Right atrium auricular region (tissue), 2 donors: ENCODE measurements around the gene POR. TPM values are rescaled to one million over a fixed set of nuclear protein-coding genes. Genes with fewer than 3 reads are reported as not detected.
A peak's percentile ranks its signal among the peaks of the same experiment; 100 is the strongest.

Experiments
- DNase-seq: peaks from one replicate; pipeline ENCODE4 v3.0.0-alpha.2; 2019; ENCODE audit warnings: low spot score
- H3K27ac ChIP-seq, 2 donors: fragments of 200-600 bp; sonication (generic); 1 replicate in 1 of 2; 2 replicates in 1 of 2; pipeline ENCODE4 v1.5.1; 2016 to 2019
- H3K27me3 ChIP-seq, 2 donors: fragments of 200-600 bp; sonication (generic); one replicate each; pipeline versions ENCODE4 v1.5.1 to v1.6.0; 2017 to 2019
- H3K36me3 ChIP-seq: fragments of 200-600 bp; sonication (generic); one replicate; pipeline ENCODE4 v1.5.1; 2016
- H3K4me1 ChIP-seq, 2 donors: fragments of 200-600 bp; sonication (generic); one replicate each; pipeline versions ENCODE4 v1.5.1 to v1.6.0; 2017 to 2019
- H3K4me3 ChIP-seq, 2 donors: fragments of 200-600 bp; sonication (generic); 1 replicate in 1 of 2; 2 replicates in 1 of 2; pipeline ENCODE4 v1.5.1; 2017 to 2019; ENCODE audit warnings: mild to moderate bottlenecking in 1 of 2, moderate library complexity in 1 of 2
- H3K9me3 ChIP-seq, 2 donors: fragments of 200-600 bp; sonication (generic); one replicate each; pipeline ENCODE4 v1.5.1; 2019
- total RNA-seq, 2 donors: library from RNA; depleted of rRNA; stranded (reverse); fragments of >200 nt; gene quantifications; one replicate each; pipeline ENCODE4 v1.1.0, GENCODE V29; 2016
- TF ChIP-seq, protein P1 (sequence below), 2 donors: fragments of 200-600 bp; sonication (generic); IDR thresholded peaks; one replicate each; pipeline ENCODE4 v1.5.1; 2019; ENCODE audit warnings: antibody characterized with exemption in 2 of 2

The POR gene
- total RNA-seq, result 10 to 100 TPM; 53.4 to 85.3 TPM

GRCh38 chr7:75914655-75915415 lies at the start of gene POR:
TSS of gene POR (plus strand) at chr7:75915155. CDS start at chr7:75954002, 38,847 bp downstream.
- Histone ChIP-seq H3K4me3 (peak within 1 kb of the TSS; percentile 96 to 100), H3K36me3 (no peaks in the 10 kb centered on the region), H3K4me1 (peaks cover 0 to 36% of the 10 kb centered on the region in 2 donors), H3K27ac (peak within 1 kb of the TSS; percentile 92 to 98), H3K27me3 (no peaks in the 10 kb centered on the region), H3K9me3 (no peaks in the 10 kb centered on the region)
- TF ChIP-seq, protein P1, sequence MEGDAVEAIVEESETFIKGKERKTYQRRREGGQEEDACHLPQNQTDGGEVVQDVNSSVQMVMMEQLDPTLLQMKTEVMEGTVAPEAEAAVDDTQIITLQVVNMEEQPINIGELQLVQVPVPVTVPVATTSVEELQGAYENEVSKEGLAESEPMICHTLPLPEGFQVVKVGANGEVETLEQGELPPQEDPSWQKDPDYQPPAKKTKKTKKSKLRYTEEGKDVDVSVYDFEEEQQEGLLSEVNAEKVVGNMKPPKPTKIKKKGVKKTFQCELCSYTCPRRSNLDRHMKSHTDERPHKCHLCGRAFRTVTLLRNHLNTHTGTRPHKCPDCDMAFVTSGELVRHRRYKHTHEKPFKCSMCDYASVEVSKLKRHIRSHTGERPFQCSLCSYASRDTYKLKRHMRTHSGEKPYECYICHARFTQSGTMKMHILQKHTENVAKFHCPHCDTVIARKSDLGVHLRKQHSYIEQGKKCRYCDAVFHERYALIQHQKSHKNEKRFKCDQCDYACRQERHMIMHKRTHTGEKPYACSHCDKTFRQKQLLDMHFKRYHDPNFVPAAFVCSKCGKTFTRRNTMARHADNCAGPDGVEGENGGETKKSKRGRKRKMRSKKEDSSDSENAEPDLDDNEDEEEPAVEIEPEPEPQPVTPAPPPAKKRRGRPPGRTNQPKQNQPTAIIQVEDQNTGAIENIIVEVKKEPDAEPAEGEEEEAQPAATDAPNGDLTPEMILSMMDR (IDR thresholded peaks at IDR 0.05), result peak; percentile 15 to 42
- peak; percentile 94 for DNase-seq

DNA sequence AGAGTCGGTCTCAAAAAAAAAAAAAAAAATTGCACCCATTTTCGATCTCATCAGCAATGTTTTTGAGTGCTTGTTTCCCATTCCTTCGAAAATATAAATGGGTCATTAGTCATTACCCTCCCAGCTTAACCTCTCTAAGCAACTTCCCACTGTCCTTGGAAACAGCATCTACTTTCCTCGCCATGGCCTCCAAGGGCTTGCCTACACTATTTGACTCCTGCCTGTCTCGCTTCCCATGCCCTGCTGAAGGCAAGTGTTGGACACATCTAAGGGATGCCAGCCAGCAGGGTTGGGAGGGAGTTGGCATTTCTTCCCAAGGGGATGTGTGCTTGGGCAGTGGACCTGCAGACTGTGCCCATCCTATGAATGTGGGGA lies 48.9 kb upstream of the POR start:
- Histone ChIP-seq H3K4me3 (no peak overlapping the region), H3K9me3 (no peaks in the 10 kb centered on the region), H3K27ac (no peak overlapping the region), H3K4me1 (peaks cover 0 to 10% of the 10 kb centered on the region in 2 donors), H3K36me3 (no peaks in the 10 kb centered on the region), H3K27me3 (no peaks in the 10 kb centered on the region)
- TF ChIP-seq, protein P1 (IDR thresholded peaks at IDR 0.05), result no peak
- no peak for DNase-seq

DNA sequence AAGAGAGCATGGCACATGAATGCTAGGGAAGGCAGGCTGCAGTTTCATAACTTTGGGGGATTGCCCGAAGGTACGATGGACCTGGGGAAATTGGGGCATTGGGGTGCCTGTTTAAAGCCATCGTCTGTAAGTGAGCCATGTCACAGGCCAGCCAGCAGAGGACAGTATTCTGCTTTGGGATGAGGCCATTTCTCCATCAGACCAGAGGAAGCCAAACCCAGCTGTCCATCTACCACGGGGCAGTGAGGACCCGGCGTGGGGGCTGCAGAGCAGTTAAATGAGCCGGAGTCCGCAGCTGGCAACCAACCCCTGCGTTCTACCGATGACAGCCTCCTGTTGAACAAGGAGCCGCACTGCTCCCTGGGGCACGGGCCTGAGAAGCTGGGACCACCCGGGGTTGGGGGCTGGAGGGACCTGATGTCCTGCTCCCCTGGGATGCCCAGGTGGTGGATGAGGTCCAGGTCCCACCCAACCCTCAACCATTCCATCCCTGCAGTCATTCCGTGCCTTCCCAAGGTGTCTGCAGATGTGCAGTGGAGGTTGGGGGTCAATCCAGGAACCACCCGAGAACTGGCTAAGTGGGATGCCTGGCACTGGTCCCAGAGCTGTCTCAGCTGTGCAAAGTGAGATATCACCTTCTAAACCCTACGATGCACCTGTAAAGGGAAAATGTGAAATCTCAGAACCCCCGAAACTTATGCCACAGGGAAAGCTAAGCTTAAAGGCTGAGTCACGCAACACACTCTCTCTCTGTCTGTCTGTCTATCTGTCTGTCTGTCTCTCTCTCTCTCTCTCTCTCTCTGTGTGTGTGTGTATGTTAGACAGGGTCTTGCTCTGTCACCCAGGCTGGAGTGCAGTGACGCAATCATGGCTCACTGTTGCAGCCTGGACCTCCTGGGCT lies 48.2 kb upstream of the POR start:
- peak; percentile 73 for DNase-seq
- TF ChIP-seq, protein P1 (IDR thresholded peaks at IDR 0.05), result peak; percentile 86 to 96

DNA sequence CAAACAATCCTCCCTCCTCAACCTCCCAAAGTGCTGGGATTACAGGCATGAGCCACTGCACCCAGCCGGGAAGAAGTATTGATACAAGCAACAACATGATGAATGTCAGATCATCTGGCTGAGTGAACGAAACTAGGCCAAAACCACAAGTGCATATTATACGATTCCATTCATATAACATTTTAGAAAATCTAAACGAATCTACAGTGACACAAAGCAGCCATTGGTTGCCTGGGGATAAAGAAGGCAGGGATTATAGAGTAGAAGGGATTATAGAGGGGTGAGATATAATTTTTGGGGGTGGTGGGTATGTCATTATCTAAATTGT lies 47.6 kb upstream of the POR start:
- Histone ChIP-seq H3K27ac (no peak overlapping the region), H3K9me3 (no peaks in the 10 kb centered on the region), H3K27me3 (no peaks in the 10 kb centered on the region), H3K4me1 (peaks cover 0 to 13% of the 10 kb centered on the region in 2 donors), H3K36me3 (no peaks in the 10 kb centered on the region), H3K4me3 (no peak overlapping the region)
- no peak for DNase-seq
- TF ChIP-seq, protein P1 (IDR thresholded peaks at IDR 0.05), result no peak

More for the DNA sequence above, 48.2 kb upstream of the POR start:
- Histone ChIP-seq H3K4me3 (no peak overlapping the region), H3K27ac (no peak overlapping the region), H3K9me3 (no peaks in the 10 kb centered on the region), H3K27me3 (no peaks in the 10 kb centered on the region), H3K4me1 (peaks cover 0 to 10% of the 10 kb centered on the region in 2 donors), H3K36me3 (no peaks in the 10 kb centered on the region)

DNA sequence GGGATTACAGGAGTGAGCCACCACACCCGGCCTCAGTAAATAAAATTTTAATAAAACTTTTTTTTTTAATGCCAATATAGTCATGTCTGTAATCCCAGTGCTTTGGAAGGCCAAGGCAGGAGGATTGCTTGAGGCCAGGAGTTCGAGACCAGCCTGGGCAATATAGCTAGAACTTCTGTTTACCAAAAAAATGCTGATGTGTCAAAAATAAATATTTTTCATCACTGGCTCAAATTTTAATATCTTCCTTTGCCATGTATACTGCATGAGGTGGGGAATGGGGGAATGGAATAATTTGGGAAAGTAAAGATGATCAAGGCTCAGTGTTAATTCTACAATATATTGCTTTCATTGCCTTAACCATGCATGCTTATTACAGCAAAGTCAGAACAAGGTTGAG lies 46.8 kb upstream of the POR start:
- H3K27me3 ChIP-seq, result no peaks in the 10 kb centered on the region
- TF ChIP-seq, protein P1 (IDR thresholded peaks at IDR 0.05), result no peak

More for the DNA sequence above, 46.8 kb upstream of the POR start:
- no peak overlapping the region for H3K27ac ChIP-seq
- peaks cover 0 to 18% of the 10 kb centered on the region in 2 donors for H3K4me1 ChIP-seq
- no peak overlapping the region for H3K4me3 ChIP-seq
- no peak for DNase-seq
- no peaks in the 10 kb centered on the region for H3K9me3 ChIP-seq
- H3K36me3 ChIP-seq, result no peaks in the 10 kb centered on the region
